Retinal pigment epithelial cell (primary cell): ENCODE results near the gene MLIP.
"Not testable (repeated sequence)": the region's sequence is repeated elsewhere in the genome, so short reads cannot be mapped to it uniquely, and the experiment has no call there.

Experiments
- DNase-seq: peaks from one replicate; pipeline ENCODE4 v3.0.0-alpha.2; 2010; ENCODE audit warnings: low read depth
- H3K4me3 ChIP-seq: 2 replicates; pipeline ENCODE4 v1.5.1; 2011; ENCODE audit warnings: mild to moderate bottlenecking, low read length, control low read depth, moderate library complexity
- TF ChIP-seq, protein P1 (sequence below): conservative IDR thresholded peaks from 2 replicates; pipeline ENCODE4 v1.5.1; 2011; ENCODE audit warnings: low read depth, low read length, control low read depth, inconsistent platforms

The MLIP gene

DNA sequence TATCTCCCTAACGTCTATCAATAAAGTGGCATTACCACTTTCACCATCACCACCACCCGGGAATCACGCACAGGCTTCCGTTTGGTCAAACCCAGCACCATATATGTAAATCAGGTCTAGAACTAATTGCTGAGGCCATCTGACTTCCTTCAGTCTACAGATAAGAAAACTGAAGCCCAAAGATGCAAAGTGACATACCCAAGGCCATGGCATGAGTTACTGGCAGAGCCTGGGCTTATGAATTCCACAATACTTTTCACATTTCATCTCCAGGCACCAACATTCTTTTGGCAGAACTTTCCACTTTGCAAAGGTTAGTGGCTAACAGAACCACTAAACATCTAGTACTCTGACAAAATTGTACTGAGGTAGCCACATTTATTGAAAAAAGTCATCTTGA lies 132.5 kb downstream of the MLIP start:
- H3K4me3 ChIP-seq, result no peak overlapping the region
- TF ChIP-seq, protein P1, sequence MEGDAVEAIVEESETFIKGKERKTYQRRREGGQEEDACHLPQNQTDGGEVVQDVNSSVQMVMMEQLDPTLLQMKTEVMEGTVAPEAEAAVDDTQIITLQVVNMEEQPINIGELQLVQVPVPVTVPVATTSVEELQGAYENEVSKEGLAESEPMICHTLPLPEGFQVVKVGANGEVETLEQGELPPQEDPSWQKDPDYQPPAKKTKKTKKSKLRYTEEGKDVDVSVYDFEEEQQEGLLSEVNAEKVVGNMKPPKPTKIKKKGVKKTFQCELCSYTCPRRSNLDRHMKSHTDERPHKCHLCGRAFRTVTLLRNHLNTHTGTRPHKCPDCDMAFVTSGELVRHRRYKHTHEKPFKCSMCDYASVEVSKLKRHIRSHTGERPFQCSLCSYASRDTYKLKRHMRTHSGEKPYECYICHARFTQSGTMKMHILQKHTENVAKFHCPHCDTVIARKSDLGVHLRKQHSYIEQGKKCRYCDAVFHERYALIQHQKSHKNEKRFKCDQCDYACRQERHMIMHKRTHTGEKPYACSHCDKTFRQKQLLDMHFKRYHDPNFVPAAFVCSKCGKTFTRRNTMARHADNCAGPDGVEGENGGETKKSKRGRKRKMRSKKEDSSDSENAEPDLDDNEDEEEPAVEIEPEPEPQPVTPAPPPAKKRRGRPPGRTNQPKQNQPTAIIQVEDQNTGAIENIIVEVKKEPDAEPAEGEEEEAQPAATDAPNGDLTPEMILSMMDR, result no peak
- DNase-seq, result no peak

DNA sequence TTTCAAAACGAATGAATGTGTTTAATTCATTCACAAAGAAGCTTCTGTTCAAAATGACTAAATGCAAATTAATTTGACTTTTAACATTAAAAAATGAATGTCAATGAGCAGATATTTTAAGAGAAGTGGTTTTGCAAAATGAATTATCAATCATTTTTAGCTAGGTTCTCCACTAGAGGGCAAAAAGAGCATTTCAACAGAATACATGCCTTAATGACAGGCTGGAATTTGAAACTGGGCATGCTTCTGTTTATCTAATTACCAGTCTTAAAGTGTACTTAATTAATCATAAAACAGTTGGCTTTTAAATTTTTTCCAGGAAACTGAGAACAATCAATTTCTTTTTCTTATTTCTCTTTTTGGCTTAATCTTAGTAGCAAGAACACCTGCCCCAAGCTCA lies 133.2 kb downstream of the MLIP start:
- H3K4me3 ChIP-seq, result no peak overlapping the region
- TF ChIP-seq, protein P1, result peak; percentile 71
- DNase-seq, result no peak

DNA sequence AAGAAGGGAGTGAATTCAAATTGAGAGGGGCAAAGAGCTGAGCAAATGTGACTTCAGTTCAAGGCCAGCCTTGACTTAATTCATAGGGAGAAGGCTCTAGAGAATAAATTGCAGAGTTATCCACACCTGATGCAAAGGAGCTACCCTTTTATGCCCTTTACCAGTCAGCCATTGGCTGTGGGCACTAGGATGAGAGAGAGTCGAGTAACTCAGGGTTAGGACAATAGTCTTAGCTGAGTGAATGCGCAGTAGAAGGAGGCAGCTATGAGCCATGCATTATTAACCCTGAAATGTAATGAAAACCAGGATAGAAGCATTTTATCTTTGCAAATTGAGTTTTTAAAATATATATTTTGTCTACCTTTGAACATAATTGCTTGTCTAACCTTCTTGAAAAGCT lies 134.0 kb downstream of the MLIP start:
- DNase-seq, result no peak
- TF ChIP-seq, protein P1, result no peak
- H3K4me3 ChIP-seq, result no peak overlapping the region

DNA sequence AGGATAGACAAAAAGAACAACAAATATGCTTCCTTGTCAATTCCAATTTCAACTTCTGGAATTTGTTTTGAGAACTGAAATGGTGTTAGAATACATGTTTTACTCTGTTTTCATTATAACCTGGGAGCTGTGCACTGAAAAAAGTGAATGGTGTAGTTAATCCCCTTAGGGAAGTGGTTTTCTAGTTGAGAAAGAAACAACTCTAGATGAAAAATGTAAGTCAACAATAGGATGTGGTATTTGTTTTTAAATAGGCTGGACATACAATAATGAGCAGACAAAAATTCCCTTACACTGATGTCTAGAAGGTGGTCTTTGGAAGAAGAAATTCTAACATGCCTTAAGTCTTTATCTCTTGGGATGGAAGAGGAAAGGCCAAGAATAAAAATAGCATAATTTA lies 137.1 kb downstream of the MLIP start:
- TF ChIP-seq, protein P1, result no peak
- no peak overlapping the region for H3K4me3 ChIP-seq
- no peak for DNase-seq

DNA sequence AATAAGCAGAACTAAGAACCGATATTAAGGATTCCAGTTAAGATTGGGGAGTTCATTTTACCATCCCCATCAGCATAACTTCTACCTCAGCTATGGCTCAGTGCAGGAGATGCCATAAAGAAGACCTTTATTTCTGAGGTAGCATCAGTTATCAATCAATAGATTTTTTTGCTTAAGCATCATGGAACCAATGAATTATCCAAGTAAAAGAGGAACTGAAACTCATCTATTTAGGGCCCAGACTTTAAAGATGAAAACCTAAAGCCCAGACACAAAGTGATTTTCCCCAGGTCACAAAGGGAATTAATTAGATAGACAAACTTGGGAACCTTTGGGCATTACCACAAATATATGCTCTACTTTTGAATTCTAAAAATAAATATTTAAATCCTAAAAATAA lies 137.8 kb downstream of the MLIP start:
- DNase-seq, result no peak
- TF ChIP-seq, protein P1, result no peak
- no peak overlapping the region for H3K4me3 ChIP-seq

DNA sequence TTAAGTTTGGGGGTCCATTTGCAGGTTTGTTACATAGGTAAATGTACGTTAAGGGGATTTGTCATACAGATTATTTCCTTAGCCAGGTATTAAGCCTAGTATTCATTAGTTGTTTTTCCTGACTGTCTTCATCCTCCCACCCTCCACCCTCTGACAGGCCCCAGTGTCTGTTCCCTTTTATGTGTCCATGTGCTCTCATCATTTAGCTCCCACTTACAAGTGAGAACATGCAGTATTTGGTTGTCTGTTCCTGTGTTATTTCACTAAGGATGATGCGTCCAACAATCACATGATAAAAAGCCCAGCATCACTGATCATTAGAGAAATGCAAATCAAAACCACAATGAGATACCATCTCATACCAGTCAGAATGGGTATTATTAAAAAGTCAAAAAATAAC lies 138.6 kb downstream of the MLIP start:
- DNase-seq, H3K4me3 ChIP-seq: not testable (repeated sequence)

GRCh38 chr6:54252496-54252895 lies 141.3 kb downstream of the MLIP start:
- no peak for DNase-seq
- H3K4me3 ChIP-seq, result no peak overlapping the region
- TF ChIP-seq, protein P1, result no peak

DNA sequence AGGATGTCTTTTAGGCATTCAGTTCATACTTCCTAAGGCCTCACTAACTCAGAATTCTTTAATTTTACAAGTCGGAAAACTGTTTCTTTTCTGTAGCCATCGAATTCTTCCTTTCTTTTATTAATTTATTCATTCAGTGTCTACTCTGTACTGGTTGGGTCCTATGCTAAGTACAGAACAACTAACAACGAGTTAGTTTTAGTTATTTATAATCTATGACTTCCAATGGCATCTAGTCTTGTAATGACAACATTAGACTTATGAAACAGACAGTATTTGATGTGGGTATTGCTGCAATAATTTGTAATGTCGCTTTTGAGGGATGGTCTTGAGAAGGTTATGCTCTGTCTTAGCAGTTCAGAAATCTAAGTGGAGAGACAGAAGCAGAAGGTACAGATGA lies 141.7 kb downstream of the MLIP start:
- H3K4me3 ChIP-seq, result no peak overlapping the region
- TF ChIP-seq, protein P1, result no peak
- DNase-seq, result no peak
